ENCODE results near the gene FOLH1. TPM values are rescaled to one million over a fixed set of nuclear protein-coding genes. Genes with fewer than 3 reads are reported as not detected.
"Not testable (repeated sequence)": the region's sequence is repeated elsewhere in the genome, so short reads cannot be mapped to it uniquely, and the experiment has no call there.

FOLH1 gene
- not detected for total RNA-seq
- long read RNA-seq: 0 reads

DNA sequence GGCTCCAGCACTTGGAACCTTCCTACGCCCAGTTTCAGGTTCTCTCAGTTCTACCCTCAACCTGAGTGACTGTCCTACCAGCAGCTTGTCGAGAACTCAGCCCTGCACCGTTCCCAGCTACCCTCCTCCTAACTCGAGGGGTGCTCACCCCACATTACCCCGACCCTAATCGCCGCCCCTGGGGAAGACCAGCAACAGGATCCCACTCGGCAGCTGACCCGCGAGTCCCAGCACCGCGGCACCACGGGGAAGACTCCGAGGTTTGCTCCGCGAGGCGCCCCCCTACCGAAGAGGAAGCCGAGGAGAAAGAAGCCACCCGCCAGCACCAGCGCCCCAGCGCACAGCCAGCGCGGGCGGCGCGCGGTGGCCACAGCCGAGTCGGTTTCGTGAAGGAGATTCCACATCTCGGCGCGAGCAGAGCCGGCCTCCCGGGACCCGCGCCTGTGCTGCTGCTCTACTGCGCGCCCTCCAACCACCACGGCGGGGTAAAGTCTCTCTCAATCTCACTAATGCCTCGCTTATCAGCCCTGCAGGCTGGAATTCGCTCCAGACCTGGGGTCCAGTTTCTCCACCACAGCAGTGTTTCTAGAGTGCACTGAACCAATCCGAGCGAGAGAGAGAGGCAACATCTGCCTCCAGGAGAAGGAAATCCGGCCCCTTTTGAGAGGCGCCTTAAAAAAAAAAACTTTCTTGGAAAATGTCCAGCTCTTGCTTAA, at the start of gene FOLH1:
Gene FOLH1 (minus strand): TSS at position 597 of the 716 bp plus-strand sequence. CDS start 193 bp downstream, at position 404.
- peak; percentile 22 for DNase-seq
- Histone ChIP-seq H3K4me3 (peak within 1 kb of the TSS; percentile 64), H3K4me1 (peaks cover 8% of the 10 kb centered on the region), H3K36me3 (no peaks in the 10 kb centered on the region), H3K9me3 (replicated peaks) (no peaks in the 10 kb centered on the region), H3K27me3 (ENCODE audit: low read depth) (peaks cover 27% of the 10 kb centered on the region), H3K27ac (replicated peaks) (peak within 1 kb of the TSS; percentile 10)
- intact Hi-C loops (cut with micrococcal nuclease): no loop called here
- TF ChIP-seq, protein P1, sequence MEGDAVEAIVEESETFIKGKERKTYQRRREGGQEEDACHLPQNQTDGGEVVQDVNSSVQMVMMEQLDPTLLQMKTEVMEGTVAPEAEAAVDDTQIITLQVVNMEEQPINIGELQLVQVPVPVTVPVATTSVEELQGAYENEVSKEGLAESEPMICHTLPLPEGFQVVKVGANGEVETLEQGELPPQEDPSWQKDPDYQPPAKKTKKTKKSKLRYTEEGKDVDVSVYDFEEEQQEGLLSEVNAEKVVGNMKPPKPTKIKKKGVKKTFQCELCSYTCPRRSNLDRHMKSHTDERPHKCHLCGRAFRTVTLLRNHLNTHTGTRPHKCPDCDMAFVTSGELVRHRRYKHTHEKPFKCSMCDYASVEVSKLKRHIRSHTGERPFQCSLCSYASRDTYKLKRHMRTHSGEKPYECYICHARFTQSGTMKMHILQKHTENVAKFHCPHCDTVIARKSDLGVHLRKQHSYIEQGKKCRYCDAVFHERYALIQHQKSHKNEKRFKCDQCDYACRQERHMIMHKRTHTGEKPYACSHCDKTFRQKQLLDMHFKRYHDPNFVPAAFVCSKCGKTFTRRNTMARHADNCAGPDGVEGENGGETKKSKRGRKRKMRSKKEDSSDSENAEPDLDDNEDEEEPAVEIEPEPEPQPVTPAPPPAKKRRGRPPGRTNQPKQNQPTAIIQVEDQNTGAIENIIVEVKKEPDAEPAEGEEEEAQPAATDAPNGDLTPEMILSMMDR (IDR thresholded peaks at IDR 0.05; ENCODE audit: borderline replicate concordance): no peak

DNA sequence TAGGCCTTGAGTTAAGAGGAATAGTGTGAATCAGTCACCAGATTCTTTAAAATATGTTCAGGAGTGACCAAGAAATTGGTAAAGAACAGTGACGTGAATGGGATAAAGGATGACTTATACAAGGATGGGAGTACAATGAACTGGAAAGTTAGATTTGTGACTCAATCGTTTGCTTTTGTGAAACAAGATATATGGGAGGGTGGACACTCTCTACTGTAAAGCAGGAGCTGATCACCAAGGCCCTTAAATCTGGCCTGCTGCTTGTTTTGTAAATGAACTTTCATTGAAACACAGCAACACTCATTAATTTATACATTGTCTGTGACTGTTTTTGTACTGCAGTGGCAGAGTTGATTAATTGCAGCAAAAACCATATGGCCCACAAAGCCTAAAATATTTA, 46.7 kb upstream of the FOLH1 start:
- H3K27ac ChIP-seq (replicated peaks); H3K27me3 ChIP-seq (ENCODE audit: low read depth); H3K36me3 ChIP-seq; H3K9me3 ChIP-seq (replicated peaks); intact Hi-C loops (cut with micrococcal nuclease); H3K4me1 ChIP-seq; DNase-seq; H3K4me3 ChIP-seq: not testable (repeated sequence)

DNA sequence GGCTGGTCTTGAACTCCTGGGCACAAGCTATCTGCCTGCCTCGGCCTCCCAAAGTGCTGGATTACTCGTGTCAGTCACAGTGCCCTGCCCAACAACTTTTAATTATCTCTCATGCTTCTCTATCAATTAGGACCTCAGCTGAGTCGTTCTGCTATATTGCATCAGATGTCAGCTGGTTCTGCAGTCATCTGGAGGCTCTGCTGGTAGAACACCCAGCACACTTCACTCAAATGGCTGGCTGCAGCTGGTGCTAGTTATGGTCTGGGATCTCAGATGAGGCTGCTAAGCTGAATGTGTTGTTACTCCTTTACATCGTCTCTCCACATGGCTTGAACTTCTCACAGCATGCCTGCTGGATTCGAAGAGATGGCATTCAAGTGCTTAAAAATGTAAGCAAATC, 42.8 kb upstream of the FOLH1 start:
- intact Hi-C loops (cut with micrococcal nuclease); H3K36me3 ChIP-seq; H3K4me1 ChIP-seq; H3K9me3 ChIP-seq (replicated peaks); DNase-seq; H3K27me3 ChIP-seq (ENCODE audit: low read depth); H3K4me3 ChIP-seq; H3K27ac ChIP-seq (replicated peaks): not testable (repeated sequence)

DNA sequence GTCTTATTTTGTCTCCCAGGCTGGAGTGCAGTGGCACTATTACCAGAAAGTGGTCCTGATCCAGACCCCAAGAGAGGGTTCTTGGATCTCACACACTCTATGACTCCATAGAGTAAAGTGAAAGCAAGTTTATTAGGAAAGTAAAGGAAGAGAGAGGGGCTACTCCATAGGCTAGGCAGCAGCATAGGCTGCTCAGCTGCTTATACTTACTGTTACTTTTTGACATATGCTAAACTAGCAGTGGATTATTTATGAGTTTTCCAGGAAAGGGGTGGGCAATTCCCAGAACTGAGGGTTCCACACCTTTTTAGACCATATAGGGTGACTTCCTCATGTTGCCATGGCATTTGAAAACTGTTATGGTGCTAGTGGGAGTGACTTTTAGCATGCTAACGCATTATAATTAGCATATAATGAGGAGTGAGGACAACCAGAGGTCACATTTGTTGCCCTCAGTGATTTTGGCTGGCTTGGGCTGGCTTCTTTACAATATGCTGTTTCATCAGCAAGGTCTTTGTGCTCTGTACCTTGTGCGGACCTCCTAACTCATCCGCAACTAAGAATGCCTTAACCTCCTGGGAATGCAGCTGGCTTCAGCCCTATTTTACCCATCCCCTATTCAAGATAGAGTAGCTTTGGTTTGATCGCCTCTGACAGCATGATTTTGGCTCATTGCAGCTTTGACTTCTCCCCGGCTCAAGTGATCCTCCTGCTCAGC, 42.2 kb upstream of the FOLH1 start:
- DNase-seq; intact Hi-C loops (cut with micrococcal nuclease): not testable (repeated sequence)

DNA sequence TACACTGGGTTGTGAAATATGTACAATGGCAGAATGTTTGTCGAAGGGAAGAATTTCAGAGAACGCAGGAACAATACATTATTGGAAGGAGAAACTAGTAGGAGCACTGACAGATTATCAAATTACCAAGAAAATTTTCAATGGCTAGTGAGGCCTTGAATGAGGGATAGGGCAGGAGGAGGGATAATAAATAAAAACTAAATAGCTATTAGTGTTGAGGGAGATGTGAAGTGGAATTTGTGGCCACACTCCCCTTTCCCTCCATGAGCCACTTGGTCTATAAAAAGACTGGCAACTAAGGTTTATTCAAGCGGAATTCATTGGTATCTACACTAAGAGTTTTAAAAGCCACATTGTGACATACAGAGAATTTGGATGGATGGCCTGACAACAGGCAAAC, 41.0 kb upstream of the FOLH1 start:
- H3K4me3 ChIP-seq; H3K27ac ChIP-seq (replicated peaks); H3K27me3 ChIP-seq (ENCODE audit: low read depth); intact Hi-C loops (cut with micrococcal nuclease); DNase-seq; H3K9me3 ChIP-seq (replicated peaks); H3K36me3 ChIP-seq; H3K4me1 ChIP-seq: not testable (repeated sequence)

More for the DNA sequence above, 42.2 kb upstream of the FOLH1 start:
- not testable (repeated sequence) for H3K4me3 ChIP-seq; H3K9me3 ChIP-seq (replicated peaks); H3K27ac ChIP-seq (replicated peaks); H3K4me1 ChIP-seq; H3K36me3 ChIP-seq; H3K27me3 ChIP-seq (ENCODE audit: low read depth)

DNA sequence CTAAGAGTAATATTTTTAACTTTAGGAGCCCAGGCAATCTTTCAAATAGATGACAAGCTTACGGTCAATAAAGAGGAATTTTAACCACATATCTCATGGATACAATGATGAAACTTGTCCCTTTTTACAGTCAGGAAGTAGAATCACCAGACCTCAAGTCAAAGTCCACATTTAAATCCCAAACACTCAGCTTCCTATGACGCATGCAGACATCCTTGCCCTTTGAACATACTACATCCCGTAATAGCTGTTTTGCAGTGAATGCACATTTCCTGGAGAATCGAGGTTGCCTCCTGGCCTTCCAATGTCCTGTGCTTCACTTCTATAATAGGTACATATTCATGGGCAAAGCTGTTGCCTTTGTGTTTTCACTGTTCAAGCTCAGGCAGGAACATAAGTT, 25.3 kb upstream of the FOLH1 start:
- H3K4me1 ChIP-seq; intact Hi-C loops (cut with micrococcal nuclease); H3K4me3 ChIP-seq; H3K27me3 ChIP-seq (ENCODE audit: low read depth); H3K27ac ChIP-seq (replicated peaks); DNase-seq; H3K36me3 ChIP-seq: not testable (repeated sequence)
- peaks cover 11% of the 10 kb centered on the region for H3K9me3 ChIP-seq (replicated peaks)

DNA sequence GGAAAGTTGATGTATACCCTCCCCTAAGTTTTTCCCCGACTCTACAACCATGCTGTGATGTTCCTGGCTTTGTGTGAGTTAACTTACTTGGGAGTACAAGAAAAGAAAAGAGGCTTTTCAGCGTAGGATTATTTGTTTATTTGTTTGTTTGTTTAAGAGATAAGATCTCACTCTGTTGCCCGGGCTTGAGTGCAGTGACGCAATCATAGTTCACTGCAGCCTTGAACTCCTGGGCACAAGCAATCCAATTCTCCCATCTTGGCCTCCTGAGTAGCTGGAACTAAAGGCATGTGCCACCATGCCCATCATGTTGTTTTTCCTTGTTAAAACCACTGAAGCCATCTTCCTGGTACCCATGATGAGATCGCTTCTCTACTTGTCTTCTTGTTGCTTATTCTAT, 24.6 kb upstream of the FOLH1 start:
- H3K27ac ChIP-seq (replicated peaks); H3K4me1 ChIP-seq; H3K36me3 ChIP-seq; DNase-seq; H3K4me3 ChIP-seq; H3K9me3 ChIP-seq (replicated peaks); intact Hi-C loops (cut with micrococcal nuclease); H3K27me3 ChIP-seq (ENCODE audit: low read depth): not testable (repeated sequence)

DNA sequence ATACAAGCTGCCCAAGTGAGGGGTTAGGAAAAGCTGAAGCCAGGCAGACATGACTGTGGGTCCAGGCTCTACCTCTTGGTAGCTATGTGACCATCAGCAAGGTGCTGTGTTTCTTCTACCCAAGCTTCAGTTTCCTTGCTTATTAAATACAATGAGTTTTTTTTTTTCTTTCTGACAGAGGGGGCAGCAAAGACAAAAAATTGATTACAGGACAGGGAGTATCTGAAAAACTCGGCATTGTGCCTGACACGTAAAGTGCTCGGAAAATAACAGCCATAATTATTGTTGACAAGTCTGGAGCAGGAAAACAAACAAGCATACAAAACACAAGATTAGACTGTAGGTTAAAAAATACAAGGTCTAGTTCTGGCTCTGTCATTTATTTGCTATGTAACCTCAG, 23.3 kb upstream of the FOLH1 start:
- H3K36me3 ChIP-seq; intact Hi-C loops (cut with micrococcal nuclease); H3K9me3 ChIP-seq (replicated peaks); H3K27me3 ChIP-seq (ENCODE audit: low read depth); H3K4me3 ChIP-seq; H3K27ac ChIP-seq (replicated peaks); DNase-seq; H3K4me1 ChIP-seq: not testable (repeated sequence)
- TF ChIP-seq, protein P1 (IDR thresholded peaks at IDR 0.05; ENCODE audit: borderline replicate concordance): peak; percentile 18

All from left ventricle myocardium inferior (tissue), 1 donor.